CD14-positive monocyte (primary cell): ENCODE results near the gene ANTXRL. TPM values are rescaled to one million over a fixed set of nuclear protein-coding genes. Genes with fewer than 3 reads are reported as not detected.
"Not testable (repeated sequence)": the region's sequence is repeated elsewhere in the genome, so short reads cannot be mapped to it uniquely, and the experiment has no call there.

Experiments used
- DNase-seq, 3 donors: peaks; one replicate each; pipeline ENCODE4 v3.0.0-alpha.2; 2011 to 2022
- H2AFZ ChIP-seq: 2 replicates; pipeline ENCODE4 v1.6.0; 2012; ENCODE audit warnings: mild to moderate bottlenecking, low read depth, low read length, inconsistent platforms; ENCODE audit not compliant: insufficient read depth, poor library complexity, severe bottlenecking
- H3K27ac ChIP-seq, 2 donors: 1 replicate in 1 of 2; 2 replicates in 1 of 2; pipeline ENCODE4 v1.5.1; 2012 to 2013; ENCODE audit warnings: low read length in 2 of 2, control low read depth in 1 of 2, inconsistent platforms in 1 of 2, low read depth in 1 of 2, mild to moderate bottlenecking in 1 of 2
- H3K27me3 ChIP-seq, 2 donors: one replicate each; pipeline versions ENCODE4 v1.6.0 to v1.6.1; 2011 to 2013; ENCODE audit warnings: low read length in 2 of 2; ENCODE audit not compliant: control insufficient read depth in 2 of 2, insufficient read depth in 2 of 2
- H3K36me3 ChIP-seq, 2 donors: replicated peaks in 1 of 2; 1 replicate in 1 of 2; 2 replicates in 1 of 2; pipeline versions ENCODE4 v1.5.1 to v1.6.1; 2012 to 2013; ENCODE audit warnings: low read length in 2 of 2, control low read depth in 1 of 2, inconsistent platforms in 1 of 2, mild to moderate bottlenecking in 1 of 2; ENCODE audit not compliant: insufficient read depth in 2 of 2, control insufficient read depth in 1 of 2
- H3K4me1 ChIP-seq, 2 donors: 1 replicate in 1 of 2; 2 replicates in 1 of 2; pipeline versions ENCODE4 v1.5.1 to v1.6.1; 2012 to 2013; ENCODE audit warnings: low read length in 2 of 2, control low read depth in 1 of 2, inconsistent platforms in 1 of 2, mild to moderate bottlenecking in 1 of 2, moderate library complexity in 1 of 2; ENCODE audit not compliant: insufficient read depth in 2 of 2, control insufficient read depth in 1 of 2
- H3K4me2 ChIP-seq: replicated peaks from 2 replicates; pipeline ENCODE3; 2012; ENCODE audit warnings: low read length, moderate library complexity, mild to moderate bottlenecking; ENCODE audit not compliant: poor library complexity, severe bottlenecking; ENCODE audit errors: extremely low read depth
- H3K4me3 ChIP-seq, 3 experiments: fragments of 200-600 bp in 1 of 3; sonication (generic) in 1 of 3; replicated peaks in 1 of 3; 1 replicate in 2 of 3; 2 replicates in 1 of 3; pipeline ENCODE4 v1.5.1; 2011 to 2013; ENCODE audit warnings: low read length in 3 of 3, mild to moderate bottlenecking in 3 of 3, control low read depth in 2 of 3, low read depth in 2 of 3, inconsistent platforms in 1 of 3, moderate library complexity in 1 of 3
- H3K79me2 ChIP-seq: 2 replicates; pipeline ENCODE4 v1.6.0; 2012; ENCODE audit warnings: mild to moderate bottlenecking, control low read depth, inconsistent platforms, low read length, moderate library complexity; ENCODE audit not compliant: insufficient read depth
- H3K9ac ChIP-seq: 2 replicates; pipeline ENCODE4 v1.6.0; 2017; ENCODE audit warnings: low read length, mild to moderate bottlenecking; ENCODE audit not compliant: insufficient read depth, poor library complexity, severe bottlenecking
- H3K9me3 ChIP-seq, 2 donors: replicated peaks in 1 of 2; 1 replicate in 1 of 2; 2 replicates in 1 of 2; pipeline versions ENCODE4 v1.5.1 to v1.6.1; 2012 to 2013; ENCODE audit warnings: low read length in 2 of 2, control low read depth in 1 of 2; ENCODE audit not compliant: control insufficient read depth in 1 of 2, insufficient read depth in 1 of 2
- H4K20me1 ChIP-seq: 2 replicates; pipeline ENCODE4 v1.6.0; 2012; ENCODE audit warnings: mild to moderate bottlenecking, low read length, control low read depth, moderate library complexity; ENCODE audit not compliant: insufficient read depth
- H3K27ac Mint-ChIP-seq, 7 donors: one replicate each; pipeline ENCODE4 v1.8.0; 2020; ENCODE audit warnings: mild to moderate bottlenecking in 7 of 7, mixed read lengths in 7 of 7, moderate library complexity in 6 of 7, inconsistent platforms in 2 of 7
- H3K27me3 Mint-ChIP-seq, 3 donors: one replicate each; pipeline ENCODE4 v1.8.0; 2021 to 2022; ENCODE audit warnings: low read depth in 3 of 3, mild to moderate bottlenecking in 3 of 3, mixed read lengths in 3 of 3, moderate library complexity in 3 of 3, inconsistent platforms in 1 of 3
- H3K36me3 Mint-ChIP-seq, 2 donors: one replicate each; pipeline ENCODE4 v1.8.0; 2020; ENCODE audit warnings: mixed read lengths in 2 of 2, inconsistent platforms in 1 of 2, mild to moderate bottlenecking in 1 of 2
- H3K4me1 Mint-ChIP-seq: one replicate; pipeline ENCODE4 v1.8.0; 2020; ENCODE audit warnings: mild to moderate bottlenecking, mixed read lengths
- H3K4me3 Mint-ChIP-seq, 2 donors: one replicate each; pipeline ENCODE4 v1.8.0; 2020; ENCODE audit warnings: mild to moderate bottlenecking in 2 of 2, mixed read lengths in 2 of 2, moderate library complexity in 1 of 2
- H3K9me3 Mint-ChIP-seq, 7 donors: one replicate each; pipeline ENCODE4 v1.8.0; 2020 to 2022; ENCODE audit warnings: mixed read lengths in 7 of 7, mild to moderate bottlenecking in 6 of 7, moderate library complexity in 6 of 7, inconsistent platforms in 2 of 7
- WGBS: methylation state at CpG from one replicate; pipeline ENCODE4 v1.1.5; 2013; ENCODE audit warnings: missing lambda C conversion rate; ENCODE audit not compliant: insufficient coverage; 5-methylcytosine and 5-hydroxymethylcytosine counted together
- intact Hi-C, 2 donors: fragments of 100-400 bp; cut with micrococcal nuclease; formaldehyde crosslinking; loops; one replicate each; pipeline versions ENCODE4 v1.15.0 to v1.15.1; 2023
- polyA plus RNA-seq, 3 donors: library from polyadenylated mRNA; depleted of rRNA in 1 of 3; unstranded in 2 of 3; stranded (reverse) in 1 of 3; fragments of 300-500 nt in 2 of 3; fragments of >200 nt in 1 of 3; fragmentation: Illumina TruSeq in 2 of 3; gene quantifications; 1 replicate in 2 of 3; 2 replicates in 1 of 3; pipeline ENCODE4 v1.2.3, GENCODE V29; 2012 to 2021
- TF ChIP-seq, protein P1 (sequence below): fragments of 200-600 bp; IDR thresholded peaks from one replicate; pipeline ENCODE4 v1.8.0; 2022; ENCODE audit warnings: antibody characterized with exemption, mild to moderate bottlenecking

ANTXRL gene
- polyA plus RNA-seq, 3 donors, result not detected

DNA sequence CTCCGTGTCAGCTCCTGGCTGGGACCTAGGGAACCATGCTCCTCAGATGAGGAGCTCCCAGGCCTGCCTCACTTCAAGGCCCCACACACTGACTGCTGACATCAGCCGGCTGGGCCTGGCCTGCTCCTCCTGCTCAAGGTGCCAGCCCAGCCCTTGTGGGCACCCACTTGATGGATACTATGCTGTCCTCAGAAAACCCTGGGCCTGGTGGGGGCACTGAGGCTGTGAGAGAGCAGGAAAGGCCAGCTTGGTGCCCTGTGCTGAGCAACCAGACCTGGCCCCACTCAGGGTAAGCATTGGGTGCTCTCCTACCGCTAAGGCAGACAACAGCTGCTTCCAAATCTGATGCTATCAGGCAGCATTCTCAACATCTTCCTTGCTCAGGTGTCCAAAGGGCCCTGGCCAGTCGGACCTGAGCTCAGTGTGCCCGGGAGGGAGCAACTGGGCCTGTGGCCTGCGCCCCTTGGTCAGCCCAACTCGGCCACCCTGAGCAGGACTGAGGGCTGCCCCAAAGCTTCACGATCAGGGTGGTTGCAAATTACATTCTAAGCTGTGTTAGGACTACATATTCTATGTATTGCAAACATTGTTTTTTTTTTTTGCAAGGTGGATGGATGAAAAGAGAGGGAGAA lies 21.9 kb upstream of the ANTXRL start:
- WGBS, result 100% methylated on average over 6 of the region's 8 CpGs
- Histone ChIP-seq H3K9me3 (no peaks in the 10 kb centered on the region), H3K27ac (no peak overlapping the region), H3K9ac (no peak overlapping the region), H3K36me3 (no peaks in the 10 kb centered on the region), H2AFZ (no peak overlapping the region), H4K20me1 (no peaks in the 10 kb centered on the region), H3K4me1 (peaks cover 6 to 8% of the 10 kb centered on the region in 2 donors), H3K4me3 (no peak overlapping the region), H3K79me2 (no peaks in the 10 kb centered on the region), H3K4me2 (no peak overlapping the region), H3K27me3 (no peaks in the 10 kb centered on the region)
- TF ChIP-seq, protein P1, sequence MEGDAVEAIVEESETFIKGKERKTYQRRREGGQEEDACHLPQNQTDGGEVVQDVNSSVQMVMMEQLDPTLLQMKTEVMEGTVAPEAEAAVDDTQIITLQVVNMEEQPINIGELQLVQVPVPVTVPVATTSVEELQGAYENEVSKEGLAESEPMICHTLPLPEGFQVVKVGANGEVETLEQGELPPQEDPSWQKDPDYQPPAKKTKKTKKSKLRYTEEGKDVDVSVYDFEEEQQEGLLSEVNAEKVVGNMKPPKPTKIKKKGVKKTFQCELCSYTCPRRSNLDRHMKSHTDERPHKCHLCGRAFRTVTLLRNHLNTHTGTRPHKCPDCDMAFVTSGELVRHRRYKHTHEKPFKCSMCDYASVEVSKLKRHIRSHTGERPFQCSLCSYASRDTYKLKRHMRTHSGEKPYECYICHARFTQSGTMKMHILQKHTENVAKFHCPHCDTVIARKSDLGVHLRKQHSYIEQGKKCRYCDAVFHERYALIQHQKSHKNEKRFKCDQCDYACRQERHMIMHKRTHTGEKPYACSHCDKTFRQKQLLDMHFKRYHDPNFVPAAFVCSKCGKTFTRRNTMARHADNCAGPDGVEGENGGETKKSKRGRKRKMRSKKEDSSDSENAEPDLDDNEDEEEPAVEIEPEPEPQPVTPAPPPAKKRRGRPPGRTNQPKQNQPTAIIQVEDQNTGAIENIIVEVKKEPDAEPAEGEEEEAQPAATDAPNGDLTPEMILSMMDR, result no peak
- Mint-ChIP-seq H3K27ac (no peak overlapping the region), H3K27me3 (no peaks in the 10 kb centered on the region), H3K4me1 (peaks cover 6% of the 10 kb centered on the region), H3K36me3 (no peaks in the 10 kb centered on the region), H3K4me3 (no peak overlapping the region), H3K9me3 (no peaks in the 10 kb centered on the region)
- DNase-seq, result no peak
- intact Hi-C loops, result no loop called here

DNA sequence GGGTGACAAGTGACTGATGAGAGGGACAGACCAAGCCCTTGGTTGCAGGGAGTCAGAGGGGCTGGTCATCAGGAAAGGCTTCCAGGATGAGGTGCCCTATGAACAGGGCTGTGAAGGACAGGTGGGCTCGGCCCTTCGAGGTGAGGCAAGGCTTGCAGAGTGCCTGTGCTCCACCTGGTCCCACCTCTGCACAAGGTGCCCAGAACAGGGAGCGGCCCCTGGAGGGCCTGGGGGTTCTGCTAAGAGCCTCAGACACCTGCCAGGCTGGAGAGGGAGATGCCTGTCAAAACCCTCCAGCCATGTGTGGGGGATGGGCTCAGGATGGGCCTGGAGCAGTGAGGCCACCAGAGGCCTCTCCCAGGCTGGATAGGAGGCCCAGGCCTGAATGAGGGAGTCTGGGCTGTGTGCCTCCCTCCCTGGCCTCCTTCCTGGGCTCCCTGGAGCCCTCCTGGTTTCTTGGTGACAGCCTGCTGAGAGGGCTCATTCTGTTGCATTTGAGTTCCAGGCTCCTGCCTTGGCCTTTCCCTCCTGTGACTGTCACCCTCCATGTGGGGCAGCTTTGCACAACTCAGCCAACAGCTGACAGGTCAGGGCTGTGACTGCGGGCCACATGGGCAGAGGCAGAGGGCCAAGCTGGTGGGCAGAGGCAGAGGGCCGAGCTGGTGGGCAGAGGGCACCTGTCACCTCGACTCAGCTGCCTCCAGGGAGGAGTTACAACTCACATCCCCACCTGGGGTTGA lies 21.1 kb upstream of the ANTXRL start:
- H3K9me3 Mint-ChIP-seq, H3K9ac ChIP-seq, DNase-seq, H3K36me3 Mint-ChIP-seq, H3K4me3 ChIP-seq, H3K79me2 ChIP-seq, H4K20me1 ChIP-seq, H3K36me3 ChIP-seq, H3K4me2 ChIP-seq, H2AFZ ChIP-seq, H3K27me3 Mint-ChIP-seq, H3K27me3 ChIP-seq, H3K27ac Mint-ChIP-seq, H3K4me1 ChIP-seq, H3K9me3 ChIP-seq, H3K4me3 Mint-ChIP-seq, H3K4me1 Mint-ChIP-seq, intact Hi-C loops, H3K27ac ChIP-seq: not testable (repeated sequence)
- WGBS, result 92% methylated on average over 6 of the region's 6 CpGs
